Measurements from ENCODE around the gene CIDEC.
"Not testable (repeated sequence)": the region's sequence is repeated elsewhere in the genome, so short reads cannot be mapped to it uniquely, and the experiment has no call there.

Gene CIDEC

DNA sequence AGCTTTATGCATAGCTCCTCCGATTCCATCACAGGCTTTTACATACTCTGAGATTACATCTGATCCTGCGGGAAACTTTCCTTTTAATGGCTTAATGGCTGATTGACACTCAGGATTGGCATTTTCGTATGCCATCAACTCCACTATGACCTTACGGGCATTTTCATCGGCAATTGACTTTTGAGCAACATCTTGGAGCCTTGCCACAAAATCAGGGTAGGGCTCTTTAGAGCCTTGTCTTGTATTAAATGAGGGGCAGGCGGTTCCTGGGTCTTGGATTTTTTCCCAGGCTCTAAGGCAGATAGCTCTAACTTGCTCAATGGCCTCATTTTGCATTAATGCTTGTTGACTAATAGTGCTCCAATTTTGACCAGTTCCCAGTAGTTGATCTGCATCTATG, 28.1 kb downstream of the CIDEC start:
- H3K4me1 ChIP-seq (ENCODE audit: control insufficient read depth, insufficient read depth, low read length); H3K9me3 ChIP-seq (replicated peaks; ENCODE audit: low read length); H3K9ac ChIP-seq (ENCODE audit: low read depth, low read length); H3K27me3 ChIP-seq (ENCODE audit: control insufficient read depth, insufficient read depth, low read length); H3K4me3 ChIP-seq (ENCODE audit: low read length); H3K36me3 ChIP-seq (ENCODE audit: insufficient read depth, low read length); H3K4me2 ChIP-seq (ENCODE audit: low read length): not testable (repeated sequence)

DNA sequence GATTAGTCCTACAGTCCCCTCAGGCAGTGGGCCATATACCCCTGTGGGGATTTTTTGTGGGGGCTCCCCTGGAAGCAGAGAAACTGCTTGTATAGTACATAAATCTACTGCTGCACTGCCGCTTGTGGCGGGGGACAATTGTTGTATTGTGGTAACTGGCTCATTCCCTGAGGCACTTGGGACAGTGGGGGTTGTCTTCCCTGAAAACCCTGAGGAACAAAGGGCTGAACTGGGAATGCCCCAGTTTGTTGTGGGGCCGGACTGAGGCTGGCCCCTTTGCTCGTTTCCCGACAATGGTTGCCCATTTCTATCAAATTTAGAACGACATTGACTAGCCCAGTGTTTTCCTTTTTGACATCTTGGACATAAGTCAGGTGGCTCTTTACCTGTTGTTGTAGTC, 28.7 kb downstream of the CIDEC start:
- H3K9me3 ChIP-seq (replicated peaks; ENCODE audit: low read length); H3K4me1 ChIP-seq (ENCODE audit: control insufficient read depth, insufficient read depth, low read length); H3K4me2 ChIP-seq (ENCODE audit: low read length); H3K27me3 ChIP-seq (ENCODE audit: control insufficient read depth, insufficient read depth, low read length); H3K4me3 ChIP-seq (ENCODE audit: low read length); H3K36me3 ChIP-seq (ENCODE audit: insufficient read depth, low read length); H3K9ac ChIP-seq (ENCODE audit: low read depth, low read length): not testable (repeated sequence)

DNA sequence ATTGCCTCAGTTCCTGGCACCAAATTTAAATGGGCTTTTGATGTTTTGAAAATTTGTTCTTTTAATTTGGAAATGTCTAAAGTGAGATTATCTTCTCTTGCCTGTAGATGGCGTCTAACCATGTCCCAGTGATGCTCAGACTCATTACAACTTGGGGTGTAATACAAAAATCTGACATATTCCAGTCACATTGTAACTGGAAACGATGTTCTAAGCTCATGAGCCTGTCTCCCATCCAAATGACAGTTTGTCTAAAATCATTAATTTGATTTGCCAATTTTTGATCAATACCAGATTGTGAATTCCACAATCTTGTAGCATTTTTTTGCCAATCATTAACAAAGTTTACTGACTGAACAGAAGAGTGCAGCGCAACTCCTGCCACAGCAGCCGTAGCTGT, 31.2 kb downstream of the CIDEC start:
- H3K4me2 ChIP-seq (ENCODE audit: low read length); H3K9me3 ChIP-seq (replicated peaks; ENCODE audit: low read length); H3K4me1 ChIP-seq (ENCODE audit: control insufficient read depth, insufficient read depth, low read length); H3K36me3 ChIP-seq (ENCODE audit: insufficient read depth, low read length); H3K27me3 ChIP-seq (ENCODE audit: control insufficient read depth, insufficient read depth, low read length); H3K4me3 ChIP-seq (ENCODE audit: low read length); H3K9ac ChIP-seq (ENCODE audit: low read depth, low read length): not testable (repeated sequence)

DNA sequence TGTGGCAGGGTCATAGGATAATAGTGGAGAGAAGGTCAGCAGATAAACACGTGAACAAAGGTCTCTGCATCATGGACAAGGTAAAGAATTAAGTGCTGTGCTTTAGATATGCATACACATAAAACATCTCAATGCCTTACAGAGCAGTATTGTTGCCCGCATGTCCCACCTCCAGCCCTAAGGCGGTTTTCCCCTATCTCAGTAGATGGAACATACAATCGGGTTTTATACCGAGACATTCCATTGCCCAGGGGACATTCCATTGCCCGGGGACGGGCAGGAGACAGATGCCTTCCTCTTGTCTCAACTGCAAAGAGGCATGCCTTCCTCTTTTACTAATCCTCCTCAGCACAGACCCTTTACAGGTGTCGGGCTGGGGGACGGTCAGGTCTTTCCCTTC, 32.2 kb downstream of the CIDEC start:
- not testable (repeated sequence) for H3K4me2 ChIP-seq (ENCODE audit: low read length); H3K27me3 ChIP-seq (ENCODE audit: control insufficient read depth, insufficient read depth, low read length); H3K4me1 ChIP-seq (ENCODE audit: control insufficient read depth, insufficient read depth, low read length); H3K4me3 ChIP-seq (ENCODE audit: low read length); H3K9me3 ChIP-seq (replicated peaks; ENCODE audit: low read length); H3K9ac ChIP-seq (ENCODE audit: low read depth, low read length); H3K36me3 ChIP-seq (ENCODE audit: insufficient read depth, low read length)

DNA sequence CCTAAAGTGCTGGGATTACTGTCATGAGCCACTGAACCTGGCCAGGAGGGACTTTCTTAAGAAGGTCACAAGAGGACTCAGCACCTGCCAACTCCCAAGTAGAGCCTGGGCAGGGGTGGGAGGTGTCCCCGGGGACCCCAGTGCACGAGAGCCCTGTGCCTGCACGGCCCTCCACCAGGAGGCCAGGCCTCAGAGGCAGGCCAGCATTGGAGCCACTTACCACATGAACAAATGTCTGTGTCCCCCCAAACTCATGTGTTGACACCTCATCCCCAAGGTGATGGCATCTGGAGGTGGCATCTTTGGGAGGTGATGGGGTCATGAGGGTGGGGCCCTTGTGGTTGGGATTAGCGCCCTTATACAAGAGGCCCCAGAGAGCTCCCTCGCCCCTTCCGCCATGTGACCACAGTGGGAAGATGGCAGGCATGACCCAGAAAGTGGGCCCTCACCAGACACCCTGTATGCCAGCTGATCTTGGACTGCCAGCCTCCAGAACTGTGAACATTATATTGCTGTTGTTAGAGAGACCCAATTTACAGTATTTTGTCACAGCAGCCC, 33.0 kb downstream of the CIDEC start:
- no peak overlapping the region for H3K4me3 ChIP-seq (ENCODE audit: low read length)
- H3K9ac ChIP-seq (ENCODE audit: low read depth, low read length), result no peak overlapping the region
- no peaks in the 10 kb centered on the region for H3K27me3 ChIP-seq (ENCODE audit: control insufficient read depth, insufficient read depth, low read length)
- H3K4me2 ChIP-seq (ENCODE audit: low read length), result no peak overlapping the region
- H3K36me3 ChIP-seq (ENCODE audit: insufficient read depth, low read length), result peaks cover 3% of the 10 kb centered on the region
- peaks cover 12% of the 10 kb centered on the region for H3K4me1 ChIP-seq (ENCODE audit: control insufficient read depth, insufficient read depth, low read length)
- H3K9me3 ChIP-seq (replicated peaks; ENCODE audit: low read length), result no peaks in the 10 kb centered on the region

DNA sequence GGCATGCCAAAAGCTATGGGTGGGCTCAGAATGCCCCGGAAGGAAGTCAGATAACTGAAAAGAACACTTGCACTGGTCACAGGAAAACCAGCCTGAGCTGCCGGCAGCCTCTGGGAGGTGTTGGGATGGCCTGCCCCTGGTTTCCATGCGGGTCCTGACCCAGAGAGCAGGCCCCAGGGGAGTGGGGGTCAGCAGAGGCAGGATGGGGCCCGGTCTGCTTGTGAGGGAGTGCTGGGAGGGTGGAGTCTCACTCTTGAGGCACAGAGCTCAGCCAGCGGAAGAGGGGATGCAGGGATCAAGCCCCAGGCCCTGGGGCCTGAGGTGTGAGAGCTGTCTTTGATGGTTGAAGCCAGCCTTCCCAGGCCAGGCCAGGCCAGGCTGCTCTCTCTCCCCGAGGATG, 33.8 kb downstream of the CIDEC start:
- Histone ChIP-seq H3K9me3 (replicated peaks; ENCODE audit: low read length) (no peaks in the 10 kb centered on the region), H3K9ac (ENCODE audit: low read depth, low read length) (no peak overlapping the region), H3K4me1 (ENCODE audit: control insufficient read depth, insufficient read depth, low read length) (peaks cover 12% of the 10 kb centered on the region), H3K4me2 (ENCODE audit: low read length) (no peak overlapping the region), H3K36me3 (ENCODE audit: insufficient read depth, low read length) (peaks cover 10% of the 10 kb centered on the region), H3K4me3 (ENCODE audit: low read length) (no peak overlapping the region), H3K27me3 (ENCODE audit: control insufficient read depth, insufficient read depth, low read length) (no peaks in the 10 kb centered on the region)

DNA sequence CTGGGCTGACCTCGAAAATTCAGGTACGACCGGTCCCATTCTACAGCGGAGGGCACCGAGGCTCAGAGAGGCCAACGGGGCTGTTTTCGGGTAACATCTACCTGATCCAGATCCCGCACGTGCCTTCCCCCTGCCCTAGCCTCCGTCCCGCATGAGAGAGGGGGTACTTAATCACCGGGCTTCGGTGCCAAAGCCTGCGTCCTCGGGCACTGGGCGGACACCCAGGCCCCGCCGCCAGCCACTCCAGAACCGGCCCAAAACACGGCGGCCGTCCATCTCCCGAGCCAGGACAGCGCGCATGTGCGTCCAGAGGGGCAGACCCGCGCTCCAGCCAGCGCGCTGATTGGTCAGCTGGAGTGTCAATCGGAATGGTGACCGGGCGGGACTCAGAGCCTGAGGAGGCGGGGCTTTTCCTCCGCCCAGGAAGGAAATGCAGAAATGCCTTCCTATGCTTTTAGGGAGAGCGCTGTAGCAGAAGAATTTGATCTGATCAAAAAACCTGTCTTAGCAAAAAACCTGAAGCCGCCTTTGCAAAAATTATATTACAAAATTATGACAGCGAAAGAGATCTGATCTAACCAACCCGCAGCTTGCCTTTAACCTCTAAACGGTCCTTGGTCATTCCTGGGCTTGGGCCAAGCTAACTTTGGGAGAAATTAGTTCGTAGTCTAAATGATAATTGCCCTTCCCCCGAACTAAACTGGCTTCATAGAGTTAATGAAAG, 36.2 kb downstream of the CIDEC start, which contains the start of gene RPUSD3:
RPUSD3 (minus strand) TSS at position 294 of the 724 bp plus-strand sequence; CDS start at position 276, 18 bp downstream.
- Histone ChIP-seq H3K36me3 (ENCODE audit: insufficient read depth, low read length) (peaks cover 31% of the 10 kb centered on the region), H3K9ac (ENCODE audit: low read depth, low read length) (peak within 1 kb of the TSS; percentile 87), H3K4me3 (ENCODE audit: low read length) (peak within 1 kb of the TSS; percentile 92), H3K9me3 (replicated peaks; ENCODE audit: low read length) (no peaks in the 10 kb centered on the region), H3K4me2 (ENCODE audit: low read length) (peak within 1 kb of the TSS; percentile 88), H3K27me3 (ENCODE audit: control insufficient read depth, insufficient read depth, low read length) (no peaks in the 10 kb centered on the region), H3K4me1 (ENCODE audit: control insufficient read depth, insufficient read depth, low read length) (peaks cover 12% of the 10 kb centered on the region)

DNA sequence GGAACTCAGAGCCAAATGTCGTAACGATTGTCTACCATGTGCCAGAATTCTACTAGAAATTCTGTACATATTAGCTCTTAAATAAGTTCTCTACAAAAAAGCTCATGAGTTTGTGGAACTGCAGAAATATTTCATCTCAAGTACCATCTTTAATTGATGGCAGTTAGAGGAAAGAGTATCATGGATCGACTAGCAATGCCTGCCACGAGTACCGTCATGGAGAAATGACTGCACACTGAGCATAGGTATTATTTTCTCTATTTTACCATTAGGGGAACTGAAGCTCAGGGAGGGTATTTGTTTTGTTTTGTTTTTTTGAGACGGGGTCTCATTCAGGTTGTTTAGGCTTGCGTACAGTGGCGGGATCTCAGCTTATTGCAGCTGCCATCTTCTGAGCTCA, 39.0 kb downstream of the CIDEC start:
- Histone ChIP-seq H3K36me3 (ENCODE audit: insufficient read depth, low read length) (peaks cover 40% of the 10 kb centered on the region), H3K9me3 (replicated peaks; ENCODE audit: low read length) (no peaks in the 10 kb centered on the region), H3K4me2 (ENCODE audit: low read length) (no peak overlapping the region), H3K27me3 (ENCODE audit: control insufficient read depth, insufficient read depth, low read length) (no peaks in the 10 kb centered on the region), H3K4me3 (ENCODE audit: low read length) (no peak overlapping the region), H3K9ac (ENCODE audit: low read depth, low read length) (no peak overlapping the region), H3K4me1 (ENCODE audit: control insufficient read depth, insufficient read depth, low read length) (peaks cover 12% of the 10 kb centered on the region)

DNA sequence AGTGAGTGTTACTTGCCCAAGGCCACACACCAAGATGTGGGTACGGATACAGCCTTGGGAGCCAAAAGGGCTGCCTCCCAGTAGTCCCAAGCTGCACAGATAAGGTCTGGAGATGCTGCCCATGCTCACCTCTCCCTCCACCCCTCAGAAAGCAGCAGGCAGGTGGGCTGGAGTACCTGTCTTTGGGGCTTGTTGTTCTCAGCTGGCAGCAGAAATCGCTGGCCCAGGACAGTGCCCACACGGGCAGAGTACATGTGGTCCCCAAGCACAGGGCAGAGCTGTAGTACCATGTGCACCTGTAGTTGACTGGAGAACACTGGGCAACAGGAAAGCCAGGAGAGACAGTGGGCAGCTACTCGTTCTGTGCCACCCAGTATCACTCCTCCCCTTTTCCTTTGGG, 41.2 kb downstream of the CIDEC start:
- Histone ChIP-seq H3K36me3 (ENCODE audit: insufficient read depth, low read length) (peaks cover 56% of the 10 kb centered on the region), H3K9ac (ENCODE audit: low read depth, low read length) (no peak overlapping the region), H3K4me2 (ENCODE audit: low read length) (no peak overlapping the region), H3K9me3 (replicated peaks; ENCODE audit: low read length) (no peaks in the 10 kb centered on the region), H3K4me3 (ENCODE audit: low read length) (no peak overlapping the region), H3K27me3 (ENCODE audit: control insufficient read depth, insufficient read depth, low read length) (no peaks in the 10 kb centered on the region), H3K4me1 (ENCODE audit: control insufficient read depth, insufficient read depth, low read length) (peaks cover 7% of the 10 kb centered on the region)

DNA sequence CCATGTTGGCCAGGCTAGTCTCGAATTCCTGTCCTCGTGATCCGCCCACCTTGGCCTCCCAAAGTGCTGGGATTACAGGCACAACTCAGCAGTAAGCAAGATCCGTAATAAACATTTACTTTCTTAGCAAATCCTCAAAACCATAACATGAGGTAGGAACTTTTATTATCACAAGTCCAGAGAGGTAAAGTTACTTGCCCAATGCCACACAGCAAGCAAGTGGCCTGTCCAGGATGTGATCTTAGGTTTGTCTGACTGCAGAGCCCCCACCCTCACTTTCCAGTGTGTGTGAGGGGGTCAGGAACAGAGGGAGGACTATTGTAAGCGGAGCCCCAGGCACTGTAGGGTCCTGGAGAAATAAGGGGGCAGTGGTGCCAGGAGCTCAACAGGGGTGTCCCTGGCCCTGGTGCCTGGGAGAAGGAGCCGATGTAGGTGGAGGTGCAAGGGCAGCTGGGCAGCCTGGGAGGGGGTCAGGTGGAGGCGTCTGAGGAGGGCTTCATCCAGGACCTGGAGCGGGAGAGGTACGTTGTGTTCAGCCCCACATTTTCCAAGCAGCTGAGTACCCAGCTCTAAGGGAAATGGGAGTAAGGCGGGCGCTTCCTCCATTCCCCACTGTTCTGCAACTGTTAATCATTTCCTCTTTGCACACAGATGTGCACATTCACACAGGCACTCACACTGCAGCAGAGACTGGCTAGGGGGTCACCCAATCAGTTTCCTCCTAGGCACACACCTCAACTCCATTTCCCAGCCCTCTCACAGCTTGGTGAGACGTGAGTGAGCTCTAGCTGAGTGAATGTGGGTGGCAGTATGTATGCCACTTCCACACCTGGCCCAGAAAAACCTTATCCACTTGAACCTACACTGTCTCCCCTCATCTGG, 42.1 kb downstream of the CIDEC start:
- Histone ChIP-seq H3K4me2 (ENCODE audit: low read length) (no peak overlapping the region), H3K4me1 (ENCODE audit: control insufficient read depth, insufficient read depth, low read length) (peaks cover 5% of the 10 kb centered on the region), H3K9me3 (replicated peaks; ENCODE audit: low read length) (no peaks in the 10 kb centered on the region), H3K36me3 (ENCODE audit: insufficient read depth, low read length) (peaks cover 59% of the 10 kb centered on the region), H3K9ac (ENCODE audit: low read depth, low read length) (no peak overlapping the region), H3K4me3 (ENCODE audit: low read length) (no peak overlapping the region), H3K27me3 (ENCODE audit: control insufficient read depth, insufficient read depth, low read length) (no peaks in the 10 kb centered on the region)

DNA sequence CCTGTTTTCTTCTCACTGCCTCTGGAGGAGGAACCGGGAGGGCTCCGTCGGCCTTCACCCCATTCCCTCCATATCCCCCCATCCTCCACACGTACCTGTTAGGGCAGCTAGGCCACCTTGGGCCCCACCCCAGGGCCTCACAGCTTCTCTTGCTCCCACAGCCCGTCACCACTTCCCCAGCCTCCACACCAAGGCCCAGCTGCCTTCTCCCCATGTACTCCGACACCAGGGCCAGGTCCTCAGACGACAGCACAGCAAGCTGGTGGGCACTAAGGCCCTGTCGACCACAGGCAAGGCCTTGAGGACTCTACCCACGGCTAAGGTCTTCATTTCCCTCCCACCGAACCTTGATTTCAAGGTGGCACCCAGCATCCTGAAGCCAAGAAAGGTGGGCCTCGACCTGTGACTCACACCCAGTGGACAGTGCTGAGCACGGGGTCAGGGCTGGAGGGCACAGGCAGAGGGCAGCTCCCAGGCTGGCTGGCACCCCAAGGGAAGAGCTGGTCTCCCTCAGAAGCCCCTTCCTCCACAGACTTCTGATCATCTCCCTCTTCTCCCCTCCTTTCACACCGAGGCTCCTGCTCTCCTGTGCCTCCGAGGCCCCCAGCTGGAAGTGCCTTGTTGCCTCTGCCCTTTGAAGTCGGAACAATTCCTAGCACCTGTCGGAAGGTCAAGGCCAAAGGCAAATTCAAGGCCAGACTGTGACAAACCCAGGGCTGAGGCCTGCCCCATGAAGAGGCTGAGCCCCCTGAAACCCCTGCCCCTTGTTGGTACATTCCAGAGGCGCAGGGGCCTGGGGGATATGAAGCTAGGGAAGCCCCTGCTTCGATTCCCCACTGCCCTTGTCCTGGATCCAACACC, 45.3 kb downstream of the CIDEC start:
- Histone ChIP-seq H3K4me3 (ENCODE audit: low read length) (no peak overlapping the region), H3K4me1 (ENCODE audit: control insufficient read depth, insufficient read depth, low read length) (no peaks in the 10 kb centered on the region), H3K9ac (ENCODE audit: low read depth, low read length) (no peak overlapping the region), H3K9me3 (replicated peaks; ENCODE audit: low read length) (no peaks in the 10 kb centered on the region), H3K36me3 (ENCODE audit: insufficient read depth, low read length) (peaks cover 42% of the 10 kb centered on the region), H3K4me2 (ENCODE audit: low read length) (no peak overlapping the region), H3K27me3 (ENCODE audit: control insufficient read depth, insufficient read depth, low read length) (no peaks in the 10 kb centered on the region)

Data from skeletal muscle satellite cell (primary cell).